Neural cell (in vitro differentiated cells): ENCODE data around the gene TUT1. TPM values are rescaled to one million over a fixed set of nuclear protein-coding genes. Genes with fewer than 3 reads are reported as not detected.

Source experiments
- H2AFZ ChIP-seq: fragments of 200-600, 300-800 bp; sonication (generic), shearing (Covaris generic); 2 replicates; pipeline ENCODE4 v1.6.0; 2014; ENCODE audit warnings: low read depth, mild to moderate bottlenecking, antibody characterized with exemption, low read length, moderate library complexity
- H3F3A ChIP-seq: fragments of 200-600 bp; shearing (Covaris generic); 2 replicates; pipeline ENCODE4 v1.6.1; 2016; ENCODE audit warnings: mild to moderate bottlenecking, moderate library complexity, mixed read lengths, antibody characterized with exemption, low read length; ENCODE audit not compliant: insufficient read depth, poor library complexity, severe bottlenecking
- H3K27ac ChIP-seq: fragments of 200-600, 300-800 bp; sonication (generic), shearing (Covaris generic); 2 replicates; pipeline ENCODE4 v1.5.1; 2014; ENCODE audit warnings: mild to moderate bottlenecking, low read length, moderate library complexity
- H3K27me3 ChIP-seq: fragments of 300-800, 200-600 bp; sonication (generic), shearing (Covaris generic); 2 replicates; pipeline ENCODE4 v1.6.0; 2014; ENCODE audit warnings: mild to moderate bottlenecking, low read depth, low read length, moderate library complexity; ENCODE audit not compliant: insufficient read depth
- H3K36me3 ChIP-seq: fragments of 300-800, 200-600 bp; sonication (generic), shearing (Covaris generic); 2 replicates; pipeline ENCODE4 v1.5.1; 2014; ENCODE audit warnings: mild to moderate bottlenecking, antibody characterized with exemption, low read length, moderate library complexity; ENCODE audit not compliant: insufficient read depth
- H3K4me2 ChIP-seq: fragments of 300-800, 200-600 bp; sonication (generic), shearing (Covaris generic); 2 replicates; pipeline ENCODE4 v1.6.0; 2014; ENCODE audit warnings: mild to moderate bottlenecking, low read length
- H3K4me3 ChIP-seq: fragments of 300-800, 200-600 bp; sonication (generic), shearing (Covaris generic); 2 replicates; pipeline ENCODE4 v1.5.1; 2014; ENCODE audit warnings: mild to moderate bottlenecking, low read length, moderate library complexity
- H3K79me2 ChIP-seq: fragments of 200-600 bp; shearing (Covaris generic); replicated peaks from 2 replicates; pipeline ENCODE4 v1.6.0; 2014; ENCODE audit warnings: mild to moderate bottlenecking, low read length, moderate library complexity; ENCODE audit not compliant: insufficient read depth
- H3K9ac ChIP-seq: fragments of 300-800, 200-600 bp; sonication (generic), shearing (Covaris generic); 2 replicates; pipeline ENCODE4 v1.6.1; 2016; ENCODE audit warnings: mild to moderate bottlenecking, low read length, mixed read lengths
- H3K9me2 ChIP-seq: fragments of 200-600 bp; shearing (Covaris generic); 2 replicates; pipeline ENCODE4 v1.6.1; 2016; ENCODE audit warnings: mild to moderate bottlenecking, low read length, mixed read lengths; ENCODE audit not compliant: insufficient read depth
- H3K9me3 ChIP-seq: fragments of 200-600, 300-800 bp; sonication (generic), shearing (Covaris generic); 2 replicates; pipeline ENCODE4 v1.6.1; 2016; ENCODE audit warnings: mild to moderate bottlenecking, mixed run types, low read length, moderate library complexity, mixed read lengths
- H4K20me1 ChIP-seq: fragments of 200-600 bp; shearing (Covaris generic); 2 replicates; pipeline ENCODE4 v1.6.1; 2016; ENCODE audit warnings: mild to moderate bottlenecking, mixed run types; ENCODE audit not compliant: insufficient read depth
- CTCF ChIP-seq: fragments of 450-650 bp; IDR thresholded peaks from 2 replicates; pipeline ENCODE4 v1.5.1; 2014; ENCODE audit warnings: antibody characterized with exemption, mild to moderate bottlenecking, moderate library complexity; ENCODE audit not compliant: poor library complexity, severe bottlenecking
- EZH2 ChIP-seq: fragments of 200-600, 300-800 bp; shearing (Covaris generic), sonication (generic); IDR thresholded peaks from 2 replicates; pipeline ENCODE4 v1.6.1; 2014; ENCODE audit warnings: antibody characterized with exemption, low read length, borderline replicate concordance, mild to moderate bottlenecking; ENCODE audit not compliant: insufficient read depth, poor library complexity, severe bottlenecking
- MXI1 ChIP-seq: fragments of 450-650 bp; conservative IDR thresholded peaks from 2 replicates; pipeline ENCODE4 v1.6.1; 2014; ENCODE audit warnings: antibody characterized with exemption, mild to moderate bottlenecking; ENCODE audit not compliant: poor library complexity, severe bottlenecking
- POLR2AphosphoS5 ChIP-seq: IDR thresholded peaks from 2 replicates; pipeline ENCODE4 v1.6.1; 2012
- RAD21 ChIP-seq: fragments of 450-650 bp; conservative IDR thresholded peaks from 2 replicates; pipeline ENCODE4 v1.6.1; 2014; ENCODE audit warnings: antibody characterized with exemption, mild to moderate bottlenecking, moderate library complexity
- REST ChIP-seq: IDR thresholded peaks from 2 replicates; pipeline ENCODE4 v1.6.1; 2012; ENCODE audit warnings: borderline replicate concordance
- SMC3 ChIP-seq: fragments of 450-650 bp; conservative IDR thresholded peaks from 2 replicates; pipeline ENCODE4 v1.6.1; 2014; ENCODE audit warnings: antibody characterized with exemption, mild to moderate bottlenecking, moderate library complexity; ENCODE audit not compliant: poor library complexity
- TAF1 ChIP-seq: IDR thresholded peaks from 2 replicates; pipeline ENCODE4 v1.6.1; 2012; ENCODE audit warnings: low read depth
- polyA plus RNA-seq: library from polyadenylated mRNA; depleted of rRNA; stranded (reverse); fragments of >200 nt; gene quantifications from 2 replicates; pipeline ENCODE4 v1.2.3, GENCODE V29; 2014

TUT1 gene
- polyA plus RNA-seq, 1 donor from 2014 or later, result 17.8 TPM

GRCh38 chr11:62569611-62570010 lies 21.7 kb downstream of the TUT1 start:
- H4K20me1 ChIP-seq, result no peaks in the 10 kb centered on the region
- no peak overlapping the region for H3K9ac ChIP-seq

GRCh38 chr11:62567018-62567633 lies 24.2 kb downstream of the TUT1 start:
- H3K27me3 ChIP-seq, result no peaks in the 10 kb centered on the region
- no peak overlapping the region for H3K9ac ChIP-seq
- H2AFZ ChIP-seq, result no peak overlapping the region
- H3K79me2 ChIP-seq, result peaks cover 21% of the 10 kb centered on the region
- H3K36me3 ChIP-seq, result peaks cover 4% of the 10 kb centered on the region
- no peak overlapping the region for H3K4me2 ChIP-seq
- no peaks in the 10 kb centered on the region for H3K9me2 ChIP-seq
- no peaks in the 10 kb centered on the region for H4K20me1 ChIP-seq
- no peak overlapping the region for H3K4me3 ChIP-seq
- H3F3A ChIP-seq, result no peaks in the 10 kb centered on the region
- H3K27ac ChIP-seq, result no peak overlapping the region
- no peaks in the 10 kb centered on the region for H3K9me3 ChIP-seq
- TF ChIP-seq MXI1 (no peak), SMC3 (no peak), TAF1 (no peak), RAD21 (no peak), CTCF (no peak), EZH2 (no peak), POLR2AphosphoS5 (no peak)

More at GRCh38 chr11:62569611-62570010, 21.7 kb downstream of the TUT1 start:
- Histone ChIP-seq H3K4me3 (no peak overlapping the region), H3K9me3 (no peaks in the 10 kb centered on the region), H3F3A (no peaks in the 10 kb centered on the region), H3K36me3 (peaks cover 4% of the 10 kb centered on the region), H3K9me2 (no peaks in the 10 kb centered on the region), H3K27ac (no peak overlapping the region), H3K27me3 (no peaks in the 10 kb centered on the region), H2AFZ (no peak overlapping the region), H3K79me2 (peaks cover 36% of the 10 kb centered on the region), H3K4me2 (no peak overlapping the region)
- TF ChIP-seq REST, result no peak
- no peak for TF ChIP-seq RAD21
- TF ChIP-seq SMC3, result no peak
- no peak for TF ChIP-seq CTCF
- TF ChIP-seq POLR2AphosphoS5, result no peak
